Measurements from ENCODE around the gene HIP1R.

Gene HIP1R

DNA sequence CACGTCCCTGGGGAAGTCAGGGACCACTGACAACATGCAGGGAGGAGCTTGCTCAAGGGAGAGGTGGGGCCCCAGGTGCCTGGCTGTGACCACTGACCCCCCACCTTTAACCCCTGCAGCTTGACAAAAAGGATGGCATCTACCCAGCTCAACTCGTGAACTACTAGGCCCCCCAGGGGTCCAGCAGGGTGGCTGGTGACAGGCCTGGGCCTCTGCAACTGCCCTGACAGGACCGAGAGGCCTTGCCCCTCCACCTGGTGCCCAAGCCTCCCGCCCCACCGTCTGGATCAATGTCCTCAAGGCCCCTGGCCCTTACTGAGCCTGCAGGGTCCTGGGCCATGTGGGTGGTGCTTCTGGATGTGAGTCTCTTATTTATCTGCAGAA, 26.3 kb downstream of the HIP1R start:
- no peak for DNase-seq (ENCODE audit: low spot score)

- DNase-seq (ENCODE audit: low spot score), result no peak
These were observed 26.9 kb downstream of the HIP1R start for GRCh38 chr12:122862110-122862634.

- peak; percentile 61 for DNase-seq (ENCODE audit: low spot score)
These were observed 27.8 kb downstream of the HIP1R start for GRCh38 chr12:122862872-122863701.

DNA sequence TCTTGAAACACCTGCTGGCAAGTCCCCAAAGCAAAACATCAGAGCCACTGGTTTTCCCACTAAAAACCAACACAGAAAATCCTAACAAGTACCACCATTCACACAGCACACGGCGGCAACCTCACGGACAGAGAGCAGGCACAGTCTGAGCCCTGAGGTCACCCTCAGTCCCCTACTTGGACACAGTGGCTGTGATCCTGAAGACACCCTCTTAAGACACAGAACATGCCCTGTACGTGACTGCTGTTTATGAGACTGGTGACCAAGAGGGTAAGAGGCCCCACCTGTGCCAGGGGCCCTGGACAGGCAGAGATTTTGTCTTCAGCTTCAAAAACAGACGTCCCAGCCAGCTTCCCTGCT, 29.6 kb downstream of the HIP1R start:
- DNase-seq (ENCODE audit: low spot score), result no peak

DNA sequence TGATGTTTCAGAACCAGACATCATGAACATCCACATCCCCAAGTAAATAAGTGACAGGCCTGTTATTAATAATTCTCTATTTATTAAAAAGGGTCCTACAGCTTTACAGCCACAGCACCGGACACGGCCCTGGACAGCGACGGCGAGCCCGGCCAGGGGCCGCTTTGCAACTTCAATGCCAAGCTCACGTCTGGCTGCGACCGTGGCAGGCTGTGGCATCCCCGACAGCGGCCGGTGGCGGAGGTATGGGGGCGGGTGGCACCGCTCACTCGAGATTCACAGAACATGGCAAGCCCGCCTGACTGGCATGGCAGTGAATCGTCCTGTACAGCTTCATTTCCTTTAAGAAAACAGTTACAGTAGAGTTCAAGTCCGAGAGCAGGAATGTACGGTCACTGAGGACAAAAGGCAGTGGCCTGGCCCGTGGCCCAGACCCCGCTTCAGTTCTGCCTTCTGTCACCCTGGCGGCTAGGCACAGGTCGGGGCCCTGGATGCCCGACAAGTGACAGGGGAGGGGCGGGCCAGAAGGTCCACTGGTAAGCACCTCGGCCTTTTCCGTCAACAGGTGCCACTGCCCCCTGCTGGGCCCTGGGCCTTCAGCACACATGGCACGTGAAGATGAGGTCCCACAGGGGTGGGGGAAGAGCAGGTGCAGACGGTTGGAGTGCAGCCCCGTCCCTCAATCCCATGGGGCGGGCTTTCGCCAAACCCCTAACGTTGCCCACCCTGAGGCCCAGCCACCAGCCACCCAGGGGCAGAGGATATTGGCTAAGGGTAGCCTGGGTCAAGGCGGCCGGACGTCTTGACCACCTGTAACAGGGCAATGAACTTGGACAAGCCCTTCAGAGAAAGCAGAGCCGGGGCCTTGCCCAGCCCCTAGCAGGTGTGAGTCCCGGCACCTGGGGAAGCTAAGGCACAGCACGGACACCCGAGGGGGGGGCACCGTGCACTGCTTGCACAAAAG, 30.3 kb downstream of the HIP1R start:
- peak; percentile 80 for DNase-seq (ENCODE audit: low spot score)

- DNase-seq (ENCODE audit: low spot score), result no peak
These were observed 31.1 kb downstream of the HIP1R start for GRCh38 chr12:122866379-122866778.

- DNase-seq (ENCODE audit: low spot score), result no peak
These were observed 31.8 kb downstream of the HIP1R start for GRCh38 chr12:122866950-122867607.

GRCh38 chr12:122867691-122868461, 32.6 kb downstream of the HIP1R start:
- DNase-seq (ENCODE audit: low spot score), result peak; percentile 70

DNA sequence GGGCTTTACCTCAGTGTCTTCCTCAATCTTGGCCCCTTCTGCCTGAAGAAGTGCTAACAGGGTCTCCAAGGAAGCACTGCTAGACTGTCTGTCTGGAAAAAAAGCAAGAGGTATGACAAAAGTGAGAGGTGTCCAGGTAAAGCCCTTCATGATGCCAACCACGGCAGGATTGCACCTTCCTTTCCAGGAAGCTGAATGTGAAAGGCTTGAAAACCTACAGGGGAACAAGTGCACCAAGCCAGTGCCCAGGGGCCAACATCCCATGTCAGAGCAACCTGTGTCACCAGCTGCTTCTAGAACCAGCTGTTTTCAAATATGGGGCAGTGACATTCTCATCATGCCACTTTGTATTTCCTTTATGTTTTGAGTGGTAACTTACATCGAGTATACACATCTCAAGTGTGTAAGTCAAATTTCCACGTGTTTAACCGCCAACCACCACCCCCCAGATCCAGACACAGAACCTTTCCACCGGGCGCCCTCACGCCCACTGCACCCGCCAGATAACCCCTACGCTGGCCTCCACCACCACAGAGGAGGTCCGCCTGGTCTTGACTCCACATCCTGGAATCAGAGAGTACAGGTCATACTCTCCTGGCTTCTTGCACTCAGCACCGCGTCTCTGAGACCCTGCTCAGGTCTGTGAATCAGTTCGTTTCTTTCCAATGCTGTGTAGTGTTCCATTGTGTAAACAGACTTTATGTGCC, 33.4 kb downstream of the HIP1R start:
- no peak for DNase-seq (ENCODE audit: low spot score)

DNA sequence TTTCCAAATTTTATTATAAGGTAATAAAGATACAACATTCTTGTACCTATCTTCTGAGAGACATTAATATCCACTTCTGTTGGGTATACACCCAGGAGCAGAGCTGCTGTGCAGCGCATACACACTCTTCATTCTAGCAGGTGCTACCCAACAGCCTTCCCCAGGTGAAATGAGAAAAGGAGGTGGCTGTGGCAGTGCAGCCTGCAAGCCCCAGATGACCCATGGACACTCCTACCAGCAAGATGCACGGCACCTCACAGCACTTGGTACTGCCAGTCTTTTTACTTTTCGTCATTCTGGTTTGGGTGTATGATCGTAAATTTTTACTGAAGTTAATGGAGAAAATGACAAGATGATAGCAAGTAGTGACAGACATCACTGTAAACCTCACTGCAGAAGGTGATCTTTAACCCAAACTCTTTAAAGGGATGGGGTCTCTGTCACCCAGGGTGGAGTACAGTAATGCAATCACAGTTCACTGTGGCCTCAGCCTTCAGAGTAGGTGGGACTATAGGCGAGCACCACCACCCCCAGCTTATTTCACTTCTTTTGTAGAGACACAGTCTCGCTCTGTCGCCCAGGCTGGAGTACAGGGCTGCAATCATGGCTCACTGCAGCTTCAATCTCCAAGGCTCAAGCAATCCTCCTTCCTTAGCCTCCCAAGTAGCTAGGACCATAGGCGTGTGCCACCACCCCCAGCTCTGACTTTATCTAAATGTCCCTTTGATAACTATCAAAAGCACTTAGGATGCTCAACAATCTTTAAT, 34.1 kb downstream of the HIP1R start:
- no peak for DNase-seq (ENCODE audit: low spot score)

- DNase-seq (ENCODE audit: low spot score), result no peak
These were observed 35.0 kb downstream of the HIP1R start for GRCh38 chr12:122870163-122870842.

DNA sequence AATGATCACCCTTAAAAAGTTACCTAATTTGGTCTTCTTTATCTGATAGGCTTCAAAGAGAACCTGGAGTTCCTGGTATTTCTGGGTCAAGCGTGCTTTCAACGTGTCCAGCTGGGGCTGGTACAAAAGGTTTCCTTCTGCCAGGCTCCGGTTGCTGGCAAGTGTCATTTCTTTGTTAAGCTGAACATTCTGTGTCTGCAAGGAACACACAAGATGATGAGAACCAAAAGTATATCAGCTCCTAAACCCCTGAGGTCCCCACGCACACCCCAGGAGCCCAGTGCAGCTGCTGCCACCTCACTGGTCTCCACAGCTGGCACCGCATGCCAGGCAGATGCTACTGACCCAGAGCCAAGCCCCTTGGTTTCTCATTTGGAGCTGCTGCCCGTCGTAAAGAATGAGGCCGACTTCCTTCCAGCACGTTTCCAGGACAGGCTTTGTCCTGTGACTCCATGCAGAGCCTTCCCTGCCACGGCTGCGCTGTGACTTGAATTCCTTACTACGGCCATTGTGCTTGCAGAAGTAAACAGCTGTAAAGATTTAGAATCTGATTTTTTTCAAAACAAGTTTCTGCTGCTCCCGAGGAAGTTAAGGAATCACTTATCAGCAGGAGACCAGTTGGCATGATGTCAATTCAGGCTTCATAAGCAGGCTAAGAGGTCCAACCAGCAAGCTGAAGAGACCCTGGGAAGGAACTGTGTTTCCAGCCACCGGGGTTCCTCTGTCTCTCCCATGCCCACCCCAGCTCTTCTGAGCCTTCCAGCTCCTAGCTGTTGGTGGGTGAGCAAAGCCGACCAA, 35.8 kb downstream of the HIP1R start:
- DNase-seq (ENCODE audit: low spot score), result peak; percentile 35

- peak; percentile 61 for DNase-seq (ENCODE audit: low spot score)
These were observed 36.9 kb downstream of the HIP1R start for GRCh38 chr12:122871851-122872780.

DNA sequence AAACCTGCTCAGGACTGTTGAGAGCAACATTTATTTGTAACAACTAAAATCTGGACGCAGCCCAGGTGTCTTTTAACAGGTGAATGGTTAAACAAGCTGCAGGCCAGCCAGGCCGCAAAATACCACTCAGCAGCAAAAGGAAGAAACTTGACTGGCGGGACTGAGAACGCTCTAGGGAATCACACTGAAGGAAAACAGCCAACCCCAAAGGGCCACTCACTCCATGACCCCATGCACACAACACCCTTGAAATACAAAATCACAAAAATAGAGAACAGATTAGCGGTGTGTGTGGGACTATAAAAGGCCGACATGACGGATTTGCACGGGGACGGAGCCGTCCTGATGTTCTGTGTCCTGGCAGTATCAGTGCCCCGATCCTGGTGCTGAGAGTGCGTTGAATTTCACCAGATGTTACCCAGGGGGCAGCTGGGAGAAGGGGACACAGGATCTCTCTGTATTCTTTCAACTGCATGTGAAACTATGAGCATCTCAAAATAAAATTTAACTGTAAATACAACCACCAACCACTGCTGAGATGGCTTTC, 37.6 kb downstream of the HIP1R start:
- DNase-seq (ENCODE audit: low spot score), result no peak

DNA sequence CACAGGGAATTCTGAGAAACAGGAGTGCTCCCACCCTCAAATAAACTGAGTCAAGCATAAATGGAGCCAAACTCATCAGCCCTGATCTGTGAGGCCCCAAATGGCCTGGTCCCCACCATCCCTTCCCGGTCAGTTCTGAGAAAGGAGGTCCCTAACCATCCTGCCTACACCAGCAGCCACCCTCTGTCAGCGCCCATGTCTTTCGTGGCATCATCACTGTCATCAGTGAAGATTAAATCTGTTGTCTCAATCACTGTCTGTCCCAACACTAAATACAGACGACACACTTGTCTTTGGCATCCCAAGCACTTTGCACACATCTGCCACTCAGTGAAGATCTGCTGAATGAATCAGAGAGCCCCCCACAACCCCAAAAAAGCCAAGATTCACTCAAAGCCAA, 38.3 kb downstream of the HIP1R start:
- no peak for DNase-seq (ENCODE audit: low spot score)

DNA sequence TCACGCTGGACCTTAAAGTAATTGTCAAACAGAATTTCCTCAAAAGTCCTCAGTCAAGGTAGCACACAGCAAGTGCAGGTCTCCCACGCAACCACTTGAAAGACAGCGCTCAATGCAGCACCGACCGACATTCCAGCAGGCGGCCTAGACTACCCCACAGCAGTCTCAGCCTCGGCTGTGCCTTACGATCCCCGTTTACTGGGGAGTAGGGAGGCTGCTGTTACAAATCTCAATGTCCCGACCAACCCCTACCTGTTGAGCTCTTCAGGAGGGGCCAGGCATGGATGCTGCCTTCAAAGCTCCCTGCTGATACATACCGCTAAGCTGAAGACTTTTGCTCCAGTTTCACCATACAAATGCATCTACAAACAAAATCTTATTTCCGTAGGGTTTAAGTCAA, 38.8 kb downstream of the HIP1R start:
- DNase-seq (ENCODE audit: low spot score), result no peak

GRCh38 chr12:122875590-122876220, 40.4 kb downstream of the HIP1R start:
- DNase-seq (ENCODE audit: low spot score), result no peak

Measured in NAMALWA (cell line).